ENCODE data around the gene ETHE1. TPM values are rescaled to one million over a fixed set of nuclear protein-coding genes. Genes with fewer than 3 reads are reported as not detected.

ETHE1 gene
- polyA plus RNA-seq, 1 experiment, result 104 TPM

DNA sequence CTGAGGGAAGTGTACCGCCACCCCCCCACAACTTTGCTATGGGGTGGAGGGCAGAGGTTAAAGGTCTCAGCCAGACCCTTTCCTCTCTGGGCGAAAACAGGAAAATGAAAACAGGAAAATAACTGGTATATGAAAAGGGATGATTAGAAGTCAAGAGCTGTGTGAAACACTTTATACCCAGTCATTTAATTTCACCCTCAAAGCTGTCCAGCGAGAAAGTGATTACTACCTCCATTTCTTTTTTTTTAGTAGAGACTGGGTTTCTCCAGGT, 21.9 kb downstream of the ETHE1 start:
- no peak overlapping the region for H3K4me3 ChIP-seq (ENCODE audit: low read depth, low read length)
- ChIA-PET POLR2A (interaction anchor here (1.2 kb wide), 1 partner anchor 22 kb away, joined by 3 read pairs; no protein-coding TSS in a partner anchor), CTCF (interaction anchor here (1.0 to 3.3 kb wide), 3 partner anchors 15 to 58 kb away, joined by 4 to 15 read pairs (median 9); no protein-coding TSS in a partner anchor)
- H3K27me3 ChIP-seq (ENCODE audit: control insufficient read depth, insufficient read depth, low read length), result no peaks in the 10 kb centered on the region
- no peaks in the 10 kb centered on the region for H3K9me3 ChIP-seq (ENCODE audit: control insufficient read depth, insufficient read depth, low read length)
- no peak overlapping the region for H3K27ac ChIP-seq (ENCODE audit: low read depth, low read length)
- TF ChIP-seq, protein P1, sequence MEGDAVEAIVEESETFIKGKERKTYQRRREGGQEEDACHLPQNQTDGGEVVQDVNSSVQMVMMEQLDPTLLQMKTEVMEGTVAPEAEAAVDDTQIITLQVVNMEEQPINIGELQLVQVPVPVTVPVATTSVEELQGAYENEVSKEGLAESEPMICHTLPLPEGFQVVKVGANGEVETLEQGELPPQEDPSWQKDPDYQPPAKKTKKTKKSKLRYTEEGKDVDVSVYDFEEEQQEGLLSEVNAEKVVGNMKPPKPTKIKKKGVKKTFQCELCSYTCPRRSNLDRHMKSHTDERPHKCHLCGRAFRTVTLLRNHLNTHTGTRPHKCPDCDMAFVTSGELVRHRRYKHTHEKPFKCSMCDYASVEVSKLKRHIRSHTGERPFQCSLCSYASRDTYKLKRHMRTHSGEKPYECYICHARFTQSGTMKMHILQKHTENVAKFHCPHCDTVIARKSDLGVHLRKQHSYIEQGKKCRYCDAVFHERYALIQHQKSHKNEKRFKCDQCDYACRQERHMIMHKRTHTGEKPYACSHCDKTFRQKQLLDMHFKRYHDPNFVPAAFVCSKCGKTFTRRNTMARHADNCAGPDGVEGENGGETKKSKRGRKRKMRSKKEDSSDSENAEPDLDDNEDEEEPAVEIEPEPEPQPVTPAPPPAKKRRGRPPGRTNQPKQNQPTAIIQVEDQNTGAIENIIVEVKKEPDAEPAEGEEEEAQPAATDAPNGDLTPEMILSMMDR (IDR thresholded peaks at IDR 0.05; ENCODE audit: low read depth, low read length), result no peak
- DNase-seq (ENCODE audit: low read depth, low spot score), result no peak

DNA sequence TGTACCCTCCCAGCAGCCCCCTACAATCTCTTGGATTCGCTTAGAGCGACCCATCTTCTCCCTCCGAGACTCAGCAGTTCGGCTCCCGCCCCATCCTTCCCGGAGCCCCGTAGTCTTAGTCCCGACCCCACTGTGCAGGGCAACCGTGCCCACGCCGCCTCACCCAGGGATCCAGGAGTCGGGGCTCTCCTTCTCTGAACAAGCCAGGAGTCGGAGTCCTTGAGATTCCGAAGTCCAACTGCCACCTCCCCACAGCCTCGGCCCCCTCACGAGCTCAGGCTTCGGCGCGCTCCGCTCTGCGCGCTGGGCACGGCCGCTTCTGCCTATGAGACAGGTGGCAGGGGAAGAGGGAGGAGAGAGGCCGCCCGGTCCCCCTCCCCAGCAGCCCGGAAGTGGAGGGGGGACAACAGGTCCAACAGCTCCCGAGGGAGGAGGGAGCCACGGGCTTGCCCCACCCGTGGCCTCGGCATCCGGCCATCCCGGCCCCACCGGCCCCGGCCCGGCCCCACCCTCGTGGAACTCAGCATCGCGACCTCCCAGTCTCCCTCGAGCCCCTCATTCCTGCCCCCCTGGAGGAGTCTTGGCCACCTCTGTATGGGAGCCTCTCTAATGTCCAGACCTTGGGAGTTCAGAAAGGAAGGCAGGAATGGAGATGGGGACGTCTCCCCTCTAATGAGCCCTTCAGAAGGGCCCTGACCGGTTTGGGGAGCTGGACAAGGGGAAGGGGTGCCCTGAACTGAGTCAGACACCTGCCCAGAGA, 22.4 kb downstream of the ETHE1 start, which contains the start of gene PHLDB3:
TSS of gene PHLDB3 (minus strand) at position 321 of the 760 bp plus-strand sequence. CDS start 628 bp downstream, outside the sequence.
- DNase-seq (ENCODE audit: low read depth, low spot score), result no peak
- TF ChIP-seq, protein P1 (IDR thresholded peaks at IDR 0.05; ENCODE audit: low read depth, low read length), result no peak
- Histone ChIP-seq H3K27me3 (ENCODE audit: control insufficient read depth, insufficient read depth, low read length) (no peaks in the 10 kb centered on the region), H3K27ac (ENCODE audit: low read depth, low read length) (peak within 1 kb of the TSS; percentile 68), H3K9me3 (ENCODE audit: control insufficient read depth, insufficient read depth, low read length) (no peaks in the 10 kb centered on the region), H3K4me3 (ENCODE audit: low read depth, low read length) (peak within 1 kb of the TSS; percentile 91)
- ChIA-PET POLR2A (interaction anchor here (0.6 to 1.3 kb wide), 7 partner anchors 11 to 72 kb away, joined by 3 to 6 read pairs (median 3); partner anchors contain the start of gene ETHE1), CTCF (interaction anchor here (0.8 to 3.3 kb wide), 7 partner anchors 10 to 72 kb away, joined by 3 to 15 read pairs (median 4); no protein-coding TSS in a partner anchor)

DNA sequence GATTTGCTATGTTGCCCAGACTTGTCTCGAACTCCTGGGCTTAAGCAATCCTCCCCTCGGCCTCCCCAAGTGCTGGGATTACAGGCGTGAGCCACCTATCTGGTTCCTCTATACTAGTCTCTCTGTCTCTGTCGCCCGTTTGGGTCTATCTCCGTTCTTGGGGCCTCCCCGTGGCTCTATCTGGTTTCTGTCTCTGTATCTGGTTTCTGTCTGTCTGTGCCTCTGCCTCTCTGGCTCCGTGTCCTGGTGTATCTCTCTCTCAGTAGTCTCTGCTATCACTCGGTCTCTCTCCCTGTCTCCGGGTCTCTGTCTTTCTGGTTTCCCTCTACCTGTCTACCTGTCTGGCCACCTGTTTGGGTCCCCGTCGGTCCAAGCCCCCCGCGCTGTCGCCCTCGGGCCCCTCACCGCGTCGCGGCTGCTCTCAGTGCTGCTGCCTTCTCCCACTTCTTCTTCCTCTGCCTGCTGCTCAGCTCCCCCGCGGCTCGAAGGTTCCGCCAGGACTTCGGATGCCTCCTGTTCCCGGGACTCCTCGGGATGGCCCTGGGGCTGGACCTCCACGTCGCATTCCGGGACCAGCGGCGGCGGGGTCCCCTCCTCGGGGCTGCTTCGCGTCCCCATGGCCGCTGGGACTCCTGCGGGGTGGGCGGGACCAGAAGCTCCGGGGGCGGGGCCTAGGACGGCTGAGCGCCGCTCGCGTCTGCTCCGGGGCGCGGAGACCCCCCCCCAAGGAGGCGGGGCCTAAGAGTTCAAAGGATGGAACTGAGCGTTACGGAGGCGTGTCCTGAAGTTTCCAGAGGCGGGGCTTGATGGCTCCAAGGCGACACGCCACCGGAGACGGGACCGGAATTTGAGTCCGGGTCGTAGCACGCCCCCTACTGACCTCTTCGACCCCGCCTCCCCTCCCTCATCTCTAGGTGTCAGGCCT, 23.2 kb downstream of the ETHE1 start:
- H3K27me3 ChIP-seq (ENCODE audit: control insufficient read depth, insufficient read depth, low read length), result no peaks in the 10 kb centered on the region
- peak; percentile 68 for DNase-seq (ENCODE audit: low read depth, low spot score)
- ChIA-PET CTCF (interaction anchor here (0.8 to 3.3 kb wide), 5 partner anchors 9 to 71 kb away, joined by 3 to 15 read pairs (median 4); no protein-coding TSS in a partner anchor), POLR2A (interaction anchor here (0.6 to 1.3 kb wide), 8 partner anchors 11 to 71 kb away, joined by 3 to 6 read pairs (median 3); partner anchors contain the start of gene ETHE1)
- H3K27ac ChIP-seq (ENCODE audit: low read depth, low read length), result peak overlapping the region; percentile 68
- peak overlapping the region; percentile 91 for H3K4me3 ChIP-seq (ENCODE audit: low read depth, low read length)
- H3K9me3 ChIP-seq (ENCODE audit: control insufficient read depth, insufficient read depth, low read length), result no peaks in the 10 kb centered on the region
- TF ChIP-seq, protein P1 (IDR thresholded peaks at IDR 0.05; ENCODE audit: low read depth, low read length), result no peak

DNA sequence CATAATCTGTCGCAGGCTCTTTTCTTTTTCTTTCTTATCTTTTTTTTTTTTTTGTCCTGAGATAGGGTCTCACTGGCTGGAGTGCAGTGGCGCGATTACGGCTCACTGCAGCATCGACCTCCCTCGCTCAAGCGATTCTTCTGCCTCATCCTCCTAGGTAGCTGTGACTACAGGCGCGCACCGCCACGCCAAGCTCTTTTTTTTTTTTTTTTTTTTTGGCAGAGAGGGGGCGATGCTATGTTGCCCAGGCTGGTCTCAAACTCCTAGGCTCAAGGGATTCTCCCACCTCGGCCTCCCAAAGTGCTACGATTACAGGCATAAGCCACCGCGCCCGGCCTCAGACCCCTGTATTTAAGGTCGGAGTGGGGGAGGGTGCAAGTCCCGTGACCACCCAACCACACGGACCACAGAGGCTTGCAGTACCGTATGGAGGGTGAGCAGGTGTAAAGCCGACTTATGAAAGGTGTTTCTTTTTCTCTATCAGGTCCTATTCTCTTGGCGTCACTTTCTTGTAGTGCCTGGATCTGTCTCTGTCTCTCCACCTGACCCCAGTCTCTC, 24.5 kb downstream of the ETHE1 start:
- TF ChIP-seq, protein P1 (IDR thresholded peaks at IDR 0.05; ENCODE audit: low read depth, low read length), result no peak
- Histone ChIP-seq H3K27me3 (ENCODE audit: control insufficient read depth, insufficient read depth, low read length) (no peaks in the 10 kb centered on the region), H3K4me3 (ENCODE audit: low read depth, low read length) (no peak overlapping the region), H3K9me3 (ENCODE audit: control insufficient read depth, insufficient read depth, low read length) (no peaks in the 10 kb centered on the region), H3K27ac (ENCODE audit: low read depth, low read length) (no peak overlapping the region)
- no peak for DNase-seq (ENCODE audit: low read depth, low spot score)
- POLR2A ChIA-PET, result interaction anchor here (0.6 to 1.1 kb wide), 4 partner anchors 17 to 98 kb away, joined by 3 to 5 read pairs (median 4); no protein-coding TSS in a partner anchor
- CTCF ChIA-PET, result interaction anchor here (0.6 to 1.1 kb wide), 3 partner anchors 17 to 961 kb away, joined by 3 to 4 read pairs (median 3); no protein-coding TSS in a partner anchor

Measured in AG04450 (cell line).